ENCODE data around the gene CEP76.

DNA sequence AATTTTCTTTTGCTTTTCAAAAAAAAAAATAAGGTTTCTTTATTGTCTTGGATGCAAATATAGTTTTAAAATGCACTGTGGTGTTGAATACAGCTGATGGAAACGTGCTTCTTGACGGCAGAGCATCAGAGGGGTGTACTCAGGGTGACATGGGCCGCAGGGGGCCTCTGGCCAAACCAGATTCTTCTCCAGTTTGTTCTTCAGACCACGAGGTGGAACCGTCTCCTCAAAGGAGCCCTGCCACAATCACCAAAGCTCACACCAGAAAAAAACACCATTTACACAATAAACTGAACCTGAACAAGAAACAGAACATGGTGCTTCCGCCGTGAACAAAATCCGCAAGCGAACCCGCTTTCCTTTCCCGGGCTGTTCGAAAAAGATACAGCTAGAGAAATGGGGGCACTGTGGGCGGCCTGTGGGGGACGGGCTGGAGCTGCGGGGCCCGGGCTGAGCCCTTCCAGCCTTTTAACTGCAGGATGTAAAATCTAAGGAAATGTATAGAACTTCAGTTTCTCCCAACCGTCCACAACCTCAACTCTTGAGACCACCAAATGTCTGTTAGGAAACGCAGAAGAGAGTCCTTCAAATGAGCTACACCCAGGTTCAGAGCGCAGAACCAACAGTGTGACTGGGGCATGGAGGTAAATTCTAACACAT, 34.9 kb upstream of the CEP76 start:
- TF ChIP-seq, protein P1, sequence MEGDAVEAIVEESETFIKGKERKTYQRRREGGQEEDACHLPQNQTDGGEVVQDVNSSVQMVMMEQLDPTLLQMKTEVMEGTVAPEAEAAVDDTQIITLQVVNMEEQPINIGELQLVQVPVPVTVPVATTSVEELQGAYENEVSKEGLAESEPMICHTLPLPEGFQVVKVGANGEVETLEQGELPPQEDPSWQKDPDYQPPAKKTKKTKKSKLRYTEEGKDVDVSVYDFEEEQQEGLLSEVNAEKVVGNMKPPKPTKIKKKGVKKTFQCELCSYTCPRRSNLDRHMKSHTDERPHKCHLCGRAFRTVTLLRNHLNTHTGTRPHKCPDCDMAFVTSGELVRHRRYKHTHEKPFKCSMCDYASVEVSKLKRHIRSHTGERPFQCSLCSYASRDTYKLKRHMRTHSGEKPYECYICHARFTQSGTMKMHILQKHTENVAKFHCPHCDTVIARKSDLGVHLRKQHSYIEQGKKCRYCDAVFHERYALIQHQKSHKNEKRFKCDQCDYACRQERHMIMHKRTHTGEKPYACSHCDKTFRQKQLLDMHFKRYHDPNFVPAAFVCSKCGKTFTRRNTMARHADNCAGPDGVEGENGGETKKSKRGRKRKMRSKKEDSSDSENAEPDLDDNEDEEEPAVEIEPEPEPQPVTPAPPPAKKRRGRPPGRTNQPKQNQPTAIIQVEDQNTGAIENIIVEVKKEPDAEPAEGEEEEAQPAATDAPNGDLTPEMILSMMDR (conservative IDR thresholded peaks at IDR 0.05; ENCODE audit: low read depth in 2 of 2): no peak
- TF ChIP-seq, protein P2, sequence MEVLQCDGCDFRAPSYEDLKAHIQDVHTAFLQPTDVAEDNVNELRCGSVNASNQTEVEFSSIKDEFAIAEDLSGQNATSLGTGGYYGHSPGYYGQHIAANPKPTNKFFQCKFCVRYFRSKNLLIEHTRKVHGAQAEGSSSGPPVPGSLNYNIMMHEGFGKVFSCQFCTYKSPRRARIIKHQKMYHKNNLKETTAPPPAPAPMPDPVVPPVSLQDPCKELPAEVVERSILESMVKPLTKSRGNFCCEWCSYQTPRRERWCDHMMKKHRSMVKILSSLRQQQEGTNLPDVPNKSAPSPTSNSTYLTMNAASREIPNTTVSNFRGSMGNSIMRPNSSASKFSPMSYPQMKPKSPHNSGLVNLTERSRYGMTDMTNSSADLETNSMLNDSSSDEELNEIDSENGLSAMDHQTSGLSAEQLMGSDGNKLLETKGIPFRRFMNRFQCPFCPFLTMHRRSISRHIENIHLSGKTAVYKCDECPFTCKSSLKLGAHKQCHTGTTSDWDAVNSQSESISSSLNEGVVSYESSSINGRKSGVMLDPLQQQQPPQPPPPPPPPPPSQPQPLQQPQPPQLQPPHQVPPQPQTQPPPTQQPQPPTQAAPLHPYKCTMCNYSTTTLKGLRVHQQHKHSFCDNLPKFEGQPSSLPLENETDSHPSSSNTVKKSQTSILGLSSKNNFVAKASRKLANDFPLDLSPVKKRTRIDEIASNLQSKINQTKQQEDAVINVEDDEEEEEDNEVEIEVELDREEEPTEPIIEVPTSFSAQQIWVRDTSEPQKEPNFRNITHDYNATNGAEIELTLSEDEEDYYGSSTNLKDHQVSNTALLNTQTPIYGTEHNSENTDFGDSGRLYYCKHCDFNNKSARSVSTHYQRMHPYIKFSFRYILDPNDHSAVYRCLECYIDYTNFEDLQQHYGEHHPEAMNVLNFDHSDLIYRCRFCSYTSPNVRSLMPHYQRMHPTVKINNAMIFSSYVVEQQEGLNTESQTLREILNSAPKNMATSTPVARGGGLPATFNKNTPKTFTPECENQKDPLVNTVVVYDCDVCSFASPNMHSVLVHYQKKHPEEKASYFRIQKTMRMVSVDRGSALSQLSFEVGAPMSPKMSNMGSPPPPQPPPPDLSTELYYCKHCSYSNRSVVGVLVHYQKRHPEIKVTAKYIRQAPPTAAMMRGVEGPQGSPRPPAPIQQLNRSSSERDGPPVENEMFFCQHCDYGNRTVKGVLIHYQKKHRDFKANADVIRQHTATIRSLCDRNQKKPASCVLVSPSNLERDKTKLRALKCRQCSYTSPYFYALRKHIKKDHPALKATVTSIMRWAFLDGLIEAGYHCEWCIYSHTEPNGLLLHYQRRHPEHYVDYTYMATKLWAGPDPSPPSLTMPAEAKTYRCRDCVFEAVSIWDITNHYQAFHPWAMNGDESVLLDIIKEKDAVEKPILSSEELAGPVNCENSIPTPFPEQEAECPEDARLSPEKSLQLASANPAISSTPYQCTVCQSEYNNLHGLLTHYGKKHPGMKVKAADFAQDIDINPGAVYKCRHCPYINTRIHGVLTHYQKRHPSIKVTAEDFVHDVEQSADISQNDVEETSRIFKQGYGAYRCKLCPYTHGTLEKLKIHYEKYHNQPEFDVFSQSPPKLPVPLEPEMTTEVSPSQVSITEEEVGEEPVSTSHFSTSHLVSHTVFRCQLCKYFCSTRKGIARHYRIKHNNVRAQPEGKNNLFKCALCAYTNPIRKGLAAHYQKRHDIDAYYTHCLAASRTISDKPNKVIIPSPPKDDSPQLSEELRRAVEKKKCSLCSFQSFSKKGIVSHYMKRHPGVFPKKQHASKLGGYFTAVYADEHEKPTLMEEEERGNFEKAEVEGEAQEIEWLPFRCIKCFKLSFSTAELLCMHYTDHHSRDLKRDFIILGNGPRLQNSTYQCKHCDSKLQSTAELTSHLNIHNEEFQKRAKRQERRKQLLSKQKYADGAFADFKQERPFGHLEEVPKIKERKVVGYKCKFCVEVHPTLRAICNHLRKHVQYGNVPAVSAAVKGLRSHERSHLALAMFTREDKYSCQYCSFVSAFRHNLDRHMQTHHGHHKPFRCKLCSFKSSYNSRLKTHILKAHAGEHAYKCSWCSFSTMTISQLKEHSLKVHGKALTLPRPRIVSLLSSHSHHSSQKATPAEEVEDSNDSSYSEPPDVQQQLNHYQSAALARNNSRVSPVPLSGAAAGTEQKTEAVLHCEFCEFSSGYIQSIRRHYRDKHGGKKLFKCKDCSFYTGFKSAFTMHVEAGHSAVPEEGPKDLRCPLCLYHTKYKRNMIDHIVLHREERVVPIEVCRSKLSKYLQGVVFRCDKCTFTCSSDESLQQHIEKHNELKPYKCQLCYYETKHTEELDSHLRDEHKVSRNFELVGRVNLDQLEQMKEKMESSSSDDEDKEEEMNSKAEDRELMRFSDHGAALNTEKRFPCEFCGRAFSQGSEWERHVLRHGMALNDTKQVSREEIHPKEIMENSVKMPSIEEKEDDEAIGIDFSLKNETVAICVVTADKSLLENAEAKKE (CRISPR knock-in tag; IDR thresholded peaks at IDR 0.05): no peak
- TF ChIP-seq ZNF114 (CRISPR knock-in tag; IDR thresholded peaks at IDR 0.05) (no peak), EZH2 (IDR thresholded peaks at IDR 0.05; ENCODE audit: low read depth, unreplicated experiment) (no peak)
